KOPT-K1 (cell line): ENCODE measurements around the gene LMBRD2.

Experiments used
- H3K27ac ChIP-seq: fragments of 200-600 bp; sonication (generic); 2 replicates; pipeline ENCODE4 v1.5.1; 2016; ENCODE audit warnings: antibody characterized with exemption, mild to moderate bottlenecking, low read depth, low read length; ENCODE audit not compliant: poor library complexity, severe bottlenecking
- H3K36me3 ChIP-seq: fragments of 200-600 bp; sonication (generic); 2 replicates; pipeline ENCODE4 v1.5.1; 2017; ENCODE audit warnings: antibody characterized with exemption, mild to moderate bottlenecking, low read length, moderate library complexity; ENCODE audit not compliant: insufficient read depth
- H3K9me3 ChIP-seq: fragments of 200-600 bp; sonication (generic); 2 replicates; pipeline ENCODE4 v1.5.1; 2017; ENCODE audit warnings: antibody characterized with exemption, low read length, mild to moderate bottlenecking; ENCODE audit not compliant: insufficient read depth, poor library complexity, severe bottlenecking

Gene LMBRD2

GRCh38 chr5:36173426-36173825 is 21.7 kb upstream of the LMBRD2 start:
- Histone ChIP-seq H3K9me3 (no peaks in the 10 kb centered on the region), H3K36me3 (peaks cover 97% of the 10 kb centered on the region), H3K27ac (no peak overlapping the region)

GRCh38 chr5:36172599-36172998 is 20.9 kb upstream of the LMBRD2 start:
- no peaks in the 10 kb centered on the region for H3K9me3 ChIP-seq
- no peak overlapping the region for H3K27ac ChIP-seq
- peaks cover 97% of the 10 kb centered on the region for H3K36me3 ChIP-seq

- H3K36me3 ChIP-seq: peaks cover 100% of the 10 kb centered on the region
- no peak overlapping the region for H3K27ac ChIP-seq
- H3K9me3 ChIP-seq: no peaks in the 10 kb centered on the region
Observed at GRCh38 chr5:36170832-36171424, 19.2 kb upstream of the LMBRD2 start.

- Histone ChIP-seq H3K36me3 (peaks cover 100% of the 10 kb centered on the region), H3K27ac (no peak overlapping the region), H3K9me3 (no peaks in the 10 kb centered on the region)
Observed at GRCh38 chr5:36168737-36169136, 17.1 kb upstream of the LMBRD2 start.

GRCh38 chr5:36164461-36164860 is 12.8 kb upstream of the LMBRD2 start:
- peaks cover 100% of the 10 kb centered on the region for H3K36me3 ChIP-seq
- no peaks in the 10 kb centered on the region for H3K9me3 ChIP-seq
- H3K27ac ChIP-seq: no peak overlapping the region

- Histone ChIP-seq H3K27ac (no peak overlapping the region), H3K9me3 (no peaks in the 10 kb centered on the region), H3K36me3 (peaks cover 100% of the 10 kb centered on the region)
Observed at GRCh38 chr5:36162810-36163486, 11.3 kb upstream of the LMBRD2 start.

GRCh38 chr5:36161361-36161760 is 9.7 kb upstream of the LMBRD2 start:
- Histone ChIP-seq H3K27ac (no peak overlapping the region), H3K36me3 (peaks cover 100% of the 10 kb centered on the region), H3K9me3 (no peaks in the 10 kb centered on the region)

GRCh38 chr5:36160617-36161016 is 8.9 kb upstream of the LMBRD2 start:
- Histone ChIP-seq H3K36me3 (peaks cover 100% of the 10 kb centered on the region), H3K27ac (no peak overlapping the region), H3K9me3 (no peaks in the 10 kb centered on the region)

- no peak overlapping the region for H3K27ac ChIP-seq
- peaks cover 100% of the 10 kb centered on the region for H3K36me3 ChIP-seq
- H3K9me3 ChIP-seq: no peaks in the 10 kb centered on the region
Observed at GRCh38 chr5:36158144-36158543, 6.5 kb upstream of the LMBRD2 start.

GRCh38 chr5:36156619-36157018 is 4.9 kb upstream of the LMBRD2 start:
- H3K9me3 ChIP-seq: no peaks in the 10 kb centered on the region
- H3K36me3 ChIP-seq: peaks cover 84% of the 10 kb centered on the region
- no peak overlapping the region for H3K27ac ChIP-seq

- no peak overlapping the region for H3K27ac ChIP-seq
- peaks cover 80% of the 10 kb centered on the region for H3K36me3 ChIP-seq
- H3K9me3 ChIP-seq: no peaks in the 10 kb centered on the region
Observed at GRCh38 chr5:36156121-36156601, 4.5 kb upstream of the LMBRD2 start.

- Histone ChIP-seq H3K36me3 (peaks cover 71% of the 10 kb centered on the region), H3K9me3 (no peaks in the 10 kb centered on the region), H3K27ac (no peak overlapping the region)
Observed at GRCh38 chr5:36155291-36155690, 3.6 kb upstream of the LMBRD2 start.

GRCh38 chr5:36153726-36154125 is 2.0 kb upstream of the LMBRD2 start:
- no peak overlapping the region for H3K27ac ChIP-seq
- peaks cover 55% of the 10 kb centered on the region for H3K36me3 ChIP-seq
- H3K9me3 ChIP-seq: no peaks in the 10 kb centered on the region

GRCh38 chr5:36153298-36153677 is 1.6 kb upstream of the LMBRD2 start:
- peaks cover 51% of the 10 kb centered on the region for H3K36me3 ChIP-seq
- no peaks in the 10 kb centered on the region for H3K9me3 ChIP-seq
- no peak overlapping the region for H3K27ac ChIP-seq

GRCh38 chr5:36152324-36153297 is 924 bp upstream of the LMBRD2 start:
- no peaks in the 10 kb centered on the region for H3K9me3 ChIP-seq
- peak overlapping the region; percentile 91 for H3K27ac ChIP-seq
- peaks cover 44% of the 10 kb centered on the region for H3K36me3 ChIP-seq
